Tibial artery (tissue), 4 donors: ENCODE data around the gene ALDOC.

Experiments used
- DNase-seq, 2 donors: peaks; one replicate each; pipeline ENCODE4 v3.0.0-alpha.2; 2019
- H3K27ac ChIP-seq, 2 donors: fragments of 200-600 bp; sonication (generic) in 1 of 2; 1 replicate in 1 of 2; 2 replicates in 1 of 2; pipeline ENCODE4 v1.5.1; 2018 to 2019; ENCODE audit warnings: mild to moderate bottlenecking in 1 of 2
- H3K27me3 ChIP-seq, 2 donors: fragments of 200-600 bp; sonication (generic) in 1 of 2; one replicate each; pipeline versions ENCODE4 v1.5.1 to v1.6.0; 2016 to 2019
- H3K36me3 ChIP-seq, 3 donors: fragments of 200-600 bp; sonication (generic) in 2 of 3; one replicate each; pipeline ENCODE4 v1.5.1; 2016 to 2019; ENCODE audit warnings: mild to moderate bottlenecking in 2 of 3
- H3K4me1 ChIP-seq, 4 donors: fragments of 200-600 bp; sonication (generic) in 2 of 4; 1 replicate in 3 of 4; 2 replicates in 1 of 4; pipeline ENCODE4 v1.5.1; 2016 to 2019
- H3K4me3 ChIP-seq, 2 donors: fragments of 200-600 bp; sonication (generic) in 1 of 2; 1 replicate in 1 of 2; 2 replicates in 1 of 2; pipeline ENCODE4 v1.5.1; 2018 to 2019; ENCODE audit warnings: mild to moderate bottlenecking in 2 of 2
- H3K9me3 ChIP-seq, 3 donors: fragments of 200-600 bp; sonication (generic) in 1 of 3; one replicate each; pipeline ENCODE4 v1.5.1; 2016 to 2019
- CTCF ChIP-seq, 2 experiments: fragments of 200-600 bp in 1 of 2; fragments of 450-650 bp in 1 of 2; IDR thresholded peaks; one replicate each; pipeline ENCODE4 v1.5.1; 2017 to 2019; ENCODE audit warnings: antibody characterized with exemption in 2 of 2, mild to moderate bottlenecking in 1 of 2, moderate library complexity in 1 of 2
- intact Hi-C: fragments of 100-400 bp; cut with DNase I; formaldehyde crosslinking; loops from one replicate; pipeline ENCODE4 v1.15.0; 2023; ENCODE audit warnings: low total_unique reads

ALDOC gene

GRCh38 chr17:28618464-28618863, 41.8 kb upstream of the ALDOC start:
- Histone ChIP-seq H3K4me1 (no peaks in the 10 kb centered on the region), H3K4me3 (no peak overlapping the region), H3K36me3 (peaks cover 88 to 100% (median 89%) of the 10 kb centered on the region in 3 donors), H3K27ac (no peak overlapping the region), H3K27me3 (no peaks in the 10 kb centered on the region), H3K9me3 (no peaks in the 10 kb centered on the region)
- intact Hi-C loops = no loop called here
- no peak for TF ChIP-seq CTCF (IDR thresholded peaks at IDR 0.05)
- no peak for DNase-seq

GRCh38 chr17:28616281-28616680, 39.6 kb upstream of the ALDOC start:
- no peak for DNase-seq
- TF ChIP-seq CTCF (IDR thresholded peaks at IDR 0.05) = no peak

GRCh38 chr17:28615260-28615940, 38.7 kb upstream of the ALDOC start:
- DNase-seq = no peak
- H3K27ac ChIP-seq = no peak overlapping the region
- intact Hi-C loops = no loop called here
- H3K27me3 ChIP-seq = no peaks in the 10 kb centered on the region
- H3K36me3 ChIP-seq = peaks cover 58 to 90% (median 59%) of the 10 kb centered on the region in 3 donors
- H3K4me1 ChIP-seq = no peaks in the 10 kb centered on the region
- TF ChIP-seq CTCF (IDR thresholded peaks at IDR 0.05) = no peak
- H3K4me3 ChIP-seq = no peak overlapping the region
- no peaks in the 10 kb centered on the region for H3K9me3 ChIP-seq

More at GRCh38 chr17:28616281-28616680, 39.6 kb upstream of the ALDOC start:
- Histone ChIP-seq H3K27ac (no peak overlapping the region), H3K4me3 (no peak overlapping the region), H3K27me3 (no peaks in the 10 kb centered on the region), H3K36me3 (peaks cover 67 to 90% (median 68%) of the 10 kb centered on the region in 3 donors), H3K9me3 (no peaks in the 10 kb centered on the region), H3K4me1 (no peaks in the 10 kb centered on the region)
- intact Hi-C loops = no loop called here

GRCh38 chr17:28613931-28614381, 37.3 kb upstream of the ALDOC start, which contains the start of gene RSKR:
RSKR (minus strand) TSS chr17:28614185; CDS start chr17:28614161, 24 bp downstream.
- peak in 1 of 2 donors; percentile 28 for DNase-seq
- intact Hi-C loops = loop anchor here (5.0 kb wide), 2 partner anchors 62 to 117 kb away; partner anchors contain the start of gene UNC119

More at GRCh38 chr17:28613931-28614381, 37.3 kb upstream of the ALDOC start, which contains the start of gene RSKR:
- TF ChIP-seq CTCF (IDR thresholded peaks at IDR 0.05) = no peak
- Histone ChIP-seq H3K27ac (no peak within 1 kb of the TSS), H3K27me3 (no peaks in the 10 kb centered on the region), H3K4me1 (no peaks in the 10 kb centered on the region), H3K9me3 (no peaks in the 10 kb centered on the region), H3K36me3 (peaks cover 44 to 78% (median 44%) of the 10 kb centered on the region in 3 donors), H3K4me3 (no peak within 1 kb of the TSS)
